GM23248 (cell line): Measurements from ENCODE around the gene PTPRK.

Experiments
- EZH2 ChIP-seq: fragments of 200-600 bp; sonication (generic); IDR thresholded peaks from 2 replicates; pipeline ENCODE4 v1.6.1; 2018; ENCODE audit warnings: antibody characterized with exemption, mild to moderate bottlenecking; ENCODE audit not compliant: insufficient read depth, poor library complexity, severe bottlenecking
- EZH2phosphoT487 ChIP-seq: fragments of 200-600 bp; sonication (generic); IDR thresholded peaks from 2 replicates; pipeline ENCODE4 v1.6.1; 2018; ENCODE audit warnings: antibody characterized with exemption, moderate library complexity, mild to moderate bottlenecking, low read depth; ENCODE audit not compliant: insufficient read depth

- TF ChIP-seq EZH2 = no peak
- TF ChIP-seq EZH2phosphoT487 = no peak
Measured at GRCh38 chr6:128310451-128310850, 209.9 kb downstream of the PTPRK start.
